Activated naive CD8-positive, alpha-beta T cell treated with anti-CD3 and anti-CD28 coated beads, Interleukin-2, amount 50 U/mL, for 24 hours (primary cell): ENCODE measurements around the gene COL4A6.
"Not testable (repeated sequence)": the region's sequence is repeated elsewhere in the genome, so short reads cannot be mapped to it uniquely, and the experiment has no call there.

Experiments used
- ATAC-seq: fragments of 150-1000 bp; cut with Tn5 transposase; one replicate; pipeline ENCODE4 v1.10.0; 2021
- DNase-seq: peaks from one replicate; pipeline ENCODE4 v3.0.0; 2021
- H3K27ac Mint-ChIP-seq: one replicate; pipeline ENCODE4 v1.8.0; 2021; ENCODE audit warnings: mild to moderate bottlenecking, mixed read lengths
- H3K27me3 Mint-ChIP-seq: one replicate; pipeline ENCODE4 v1.8.0; 2021; ENCODE audit warnings: mixed read lengths
- H3K36me3 Mint-ChIP-seq: one replicate; pipeline ENCODE4 v1.8.0; 2021; ENCODE audit warnings: low read depth, mixed read lengths
- H3K4me1 Mint-ChIP-seq: one replicate; pipeline ENCODE4 v1.8.0; 2021; ENCODE audit warnings: mixed read lengths
- H3K4me3 Mint-ChIP-seq: one replicate; pipeline ENCODE4 v1.8.0; 2021; ENCODE audit warnings: mild to moderate bottlenecking, moderate library complexity, mixed read lengths
- H3K9me3 Mint-ChIP-seq: one replicate; pipeline ENCODE4 v1.8.0; 2021; ENCODE audit warnings: mixed read lengths

Gene COL4A6

GRCh38 chrX:108435261-108435660 lies 3.0 kb downstream of the COL4A6 start:
- Mint-ChIP-seq H3K9me3 (no peaks in the 10 kb centered on the region), H3K4me3 (no peak overlapping the region), H3K4me1 (no peaks in the 10 kb centered on the region), H3K36me3 (no peaks in the 10 kb centered on the region), H3K27me3 (peaks cover 14% of the 10 kb centered on the region), H3K27ac (no peak overlapping the region)
- ATAC-seq (no peak), DNase-seq (no peak)

- no peak for ATAC-seq
- Mint-ChIP-seq H3K36me3 (no peaks in the 10 kb centered on the region), H3K4me3 (no peak overlapping the region), H3K9me3 (no peaks in the 10 kb centered on the region), H3K27me3 (no peaks in the 10 kb centered on the region), H3K27ac (no peak overlapping the region), H3K4me1 (no peaks in the 10 kb centered on the region)
- no peak for DNase-seq
Measured at GRCh38 chrX:108426262-108426661, 12.0 kb downstream of the COL4A6 start.

GRCh38 chrX:108420481-108420880 lies 17.7 kb downstream of the COL4A6 start:
- Mint-ChIP-seq H3K9me3 (no peaks in the 10 kb centered on the region), H3K4me1 (no peaks in the 10 kb centered on the region), H3K4me3 (no peak overlapping the region), H3K36me3 (no peaks in the 10 kb centered on the region), H3K27ac (no peak overlapping the region), H3K27me3 (no peaks in the 10 kb centered on the region)
- no peak for ATAC-seq
- DNase-seq: no peak

GRCh38 chrX:108419401-108419800 lies 18.8 kb downstream of the COL4A6 start:
- no peak overlapping the region for H3K27ac Mint-ChIP-seq
- ATAC-seq (no peak), DNase-seq (no peak)
- H3K9me3 Mint-ChIP-seq: no peaks in the 10 kb centered on the region
- H3K36me3 Mint-ChIP-seq: no peaks in the 10 kb centered on the region
- H3K4me1 Mint-ChIP-seq: no peaks in the 10 kb centered on the region
- H3K27me3 Mint-ChIP-seq: no peaks in the 10 kb centered on the region
- H3K4me3 Mint-ChIP-seq: no peak overlapping the region

GRCh38 chrX:108417257-108417656 lies 21.0 kb downstream of the COL4A6 start:
- Mint-ChIP-seq H3K36me3 (no peaks in the 10 kb centered on the region), H3K27me3 (no peaks in the 10 kb centered on the region), H3K4me1 (no peaks in the 10 kb centered on the region), H3K27ac (no peak overlapping the region), H3K4me3 (no peak overlapping the region), H3K9me3 (no peaks in the 10 kb centered on the region)
- DNase-seq: no peak
- no peak for ATAC-seq

GRCh38 chrX:108415891-108416290 lies 22.3 kb downstream of the COL4A6 start:
- DNase-seq: no peak
- Mint-ChIP-seq H3K4me3 (no peak overlapping the region), H3K4me1 (no peaks in the 10 kb centered on the region)

GRCh38 chrX:108415146-108415545 lies 23.1 kb downstream of the COL4A6 start:
- no peak overlapping the region for H3K27ac Mint-ChIP-seq
- no peaks in the 10 kb centered on the region for H3K9me3 Mint-ChIP-seq
- no peak overlapping the region for H3K4me3 Mint-ChIP-seq
- DNase-seq (no peak), ATAC-seq (no peak)
- H3K36me3 Mint-ChIP-seq: no peaks in the 10 kb centered on the region
- H3K4me1 Mint-ChIP-seq: no peaks in the 10 kb centered on the region
- no peaks in the 10 kb centered on the region for H3K27me3 Mint-ChIP-seq

More at GRCh38 chrX:108415891-108416290, 22.3 kb downstream of the COL4A6 start:
- H3K27me3 Mint-ChIP-seq: no peaks in the 10 kb centered on the region
- no peak for ATAC-seq
- no peaks in the 10 kb centered on the region for H3K9me3 Mint-ChIP-seq
- no peaks in the 10 kb centered on the region for H3K36me3 Mint-ChIP-seq
- no peak overlapping the region for H3K27ac Mint-ChIP-seq

DNA sequence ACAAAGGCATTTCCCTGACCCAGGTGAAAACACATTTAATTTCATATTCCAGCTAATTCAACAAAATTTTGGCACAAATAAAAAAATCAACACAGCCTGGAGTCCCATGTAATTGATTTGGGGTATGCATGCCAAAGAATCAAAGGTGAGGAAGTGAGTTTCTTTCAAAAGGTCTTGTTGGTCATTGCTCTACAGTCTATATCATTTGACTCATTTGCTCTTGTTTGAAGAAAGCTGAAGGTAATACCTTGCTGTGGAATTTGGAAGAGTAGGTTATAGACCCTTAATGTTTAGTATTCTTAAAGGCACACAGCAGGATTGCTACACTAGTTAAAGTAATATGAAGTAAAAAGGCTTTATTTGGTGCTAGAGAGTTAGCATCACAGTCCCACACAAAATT lies 25.4 kb downstream of the COL4A6 start:
- no peak for DNase-seq
- Mint-ChIP-seq H3K36me3 (no peaks in the 10 kb centered on the region), H3K4me1 (no peaks in the 10 kb centered on the region), H3K4me3 (no peak overlapping the region), H3K27ac (no peak overlapping the region), H3K27me3 (no peaks in the 10 kb centered on the region), H3K9me3 (no peaks in the 10 kb centered on the region)
- ATAC-seq: no peak

DNA sequence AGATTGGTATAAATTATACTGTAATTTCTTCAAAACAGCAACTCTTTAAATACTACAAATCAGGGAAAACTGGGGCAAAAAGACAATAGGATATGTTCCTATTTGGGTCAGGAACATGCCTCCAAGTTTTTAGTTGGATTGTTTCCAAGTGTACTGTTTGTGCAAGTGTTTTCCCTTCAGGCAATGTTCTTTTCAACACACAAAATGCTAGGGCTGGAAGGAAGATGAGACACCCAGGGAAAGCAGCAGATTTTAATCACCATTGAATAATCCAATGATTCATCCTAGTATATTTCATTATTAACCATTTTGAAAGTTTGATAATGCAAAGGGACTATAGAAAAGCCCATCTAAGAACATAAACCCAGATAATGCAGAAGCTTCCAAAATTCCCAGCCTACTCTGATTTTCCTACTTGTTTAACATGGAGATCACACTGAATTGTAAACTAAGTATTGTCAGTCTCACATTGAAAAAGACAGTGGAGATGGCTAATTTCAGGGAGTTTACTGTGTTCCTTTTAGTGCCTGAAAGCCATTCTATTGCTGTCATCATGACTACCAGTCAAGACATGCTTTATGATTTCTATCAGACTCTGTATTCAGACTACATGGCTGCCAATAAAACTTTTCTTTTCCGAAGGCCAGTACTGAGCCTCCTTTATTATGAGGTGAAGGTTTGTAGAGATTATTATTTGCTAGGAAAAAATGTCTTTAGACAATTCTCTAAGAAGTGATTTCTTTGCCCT lies 38.6 kb downstream of the COL4A6 start:
- Mint-ChIP-seq H3K9me3 (no peaks in the 10 kb centered on the region), H3K36me3 (no peaks in the 10 kb centered on the region), H3K4me1 (no peaks in the 10 kb centered on the region), H3K27me3 (no peaks in the 10 kb centered on the region), H3K4me3 (no peak overlapping the region), H3K27ac (no peak overlapping the region)
- no peak for ATAC-seq
- DNase-seq: no peak

- Mint-ChIP-seq H3K27me3 (no peaks in the 10 kb centered on the region), H3K4me1 (no peaks in the 10 kb centered on the region)
Measured at GRCh38 chrX:108397627-108398391, 40.4 kb downstream of the COL4A6 start.

GRCh38 chrX:108396986-108397385 lies 41.2 kb downstream of the COL4A6 start:
- Mint-ChIP-seq H3K9me3 (no peaks in the 10 kb centered on the region), H3K4me3 (no peak overlapping the region), H3K27ac (no peak overlapping the region), H3K27me3 (no peaks in the 10 kb centered on the region), H3K4me1 (no peaks in the 10 kb centered on the region), H3K36me3 (no peaks in the 10 kb centered on the region)
- ATAC-seq: no peak
- no peak for DNase-seq

More at GRCh38 chrX:108397627-108398391, 40.4 kb downstream of the COL4A6 start:
- Mint-ChIP-seq H3K36me3 (no peaks in the 10 kb centered on the region), H3K4me3 (no peak overlapping the region), H3K9me3 (no peaks in the 10 kb centered on the region), H3K27ac (no peak overlapping the region)
- ATAC-seq (no peak), DNase-seq (no peak)

DNA sequence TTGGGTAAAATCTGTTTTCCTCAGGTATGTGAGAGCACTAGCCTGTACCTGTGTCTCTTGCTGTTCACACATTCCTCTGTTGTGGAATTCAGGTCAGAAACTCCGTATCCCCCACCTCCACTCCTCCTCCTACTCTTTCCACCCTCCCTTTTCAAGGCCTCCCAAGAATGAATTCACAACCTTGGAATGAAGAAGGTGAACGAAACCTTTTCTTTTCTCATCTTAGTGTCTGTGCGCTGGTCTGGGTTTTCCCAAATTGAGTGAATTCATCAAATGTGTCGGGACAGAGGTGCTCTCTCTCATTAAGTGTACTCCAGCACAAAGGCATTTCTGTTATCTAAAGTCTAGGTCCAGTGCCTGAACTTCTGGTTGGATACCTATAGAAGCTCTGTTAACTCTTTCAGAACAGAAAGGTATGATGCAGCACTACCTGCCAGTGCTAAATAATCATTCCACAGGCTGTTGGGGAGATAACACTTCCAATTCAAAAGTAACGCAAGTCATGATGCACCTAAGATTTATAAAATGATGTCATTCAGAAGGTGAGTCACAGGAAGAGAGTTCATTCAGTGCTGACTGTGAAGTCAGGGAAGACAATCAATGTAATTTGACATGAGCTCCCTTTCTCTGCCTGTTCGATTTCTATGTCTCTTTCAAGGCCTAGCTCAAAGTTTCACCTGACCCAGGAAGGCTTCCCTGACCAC lies 41.9 kb downstream of the COL4A6 start:
- no peak overlapping the region for H3K27ac Mint-ChIP-seq
- H3K36me3 Mint-ChIP-seq: no peaks in the 10 kb centered on the region
- ATAC-seq (no peak), DNase-seq (no peak)
- H3K4me1 Mint-ChIP-seq: no peaks in the 10 kb centered on the region
- H3K27me3 Mint-ChIP-seq: no peaks in the 10 kb centered on the region
- no peaks in the 10 kb centered on the region for H3K9me3 Mint-ChIP-seq
- no peak overlapping the region for H3K4me3 Mint-ChIP-seq

- not testable (repeated sequence) for H3K36me3 Mint-ChIP-seq, H3K4me3 Mint-ChIP-seq, H3K27me3 Mint-ChIP-seq, ATAC-seq, H3K27ac Mint-ChIP-seq, H3K4me1 Mint-ChIP-seq, DNase-seq, H3K9me3 Mint-ChIP-seq
Measured at GRCh38 chrX:108390976-108391717, 47.1 kb downstream of the COL4A6 start.

GRCh38 chrX:108384783-108385182 lies 53.4 kb downstream of the COL4A6 start:
- Mint-ChIP-seq H3K9me3 (no peaks in the 10 kb centered on the region), H3K4me3 (no peak overlapping the region), H3K27me3 (no peaks in the 10 kb centered on the region), H3K4me1 (no peaks in the 10 kb centered on the region), H3K36me3 (no peaks in the 10 kb centered on the region), H3K27ac (no peak overlapping the region)
- ATAC-seq (no peak), DNase-seq (no peak)
